Immature natural killer cell (primary cell): Measurements from ENCODE around the gene DCLK2. TPM values are rescaled to one million over a fixed set of nuclear protein-coding genes. Genes with fewer than 3 reads are reported as not detected.
A peak's percentile ranks its signal among the peaks of the same experiment; 100 is the strongest.

Source experiments
- DNase-seq, 3 donors: peaks; one replicate each; pipeline ENCODE4 v3.0.0; 2022; ENCODE audit warnings: mixed read lengths in 1 of 3
- H3K27ac Mint-ChIP-seq, 6 donors: one replicate each; pipeline ENCODE4 v1.8.0; 2020; ENCODE audit warnings: mixed read lengths in 6 of 6, mild to moderate bottlenecking in 5 of 6, inconsistent platforms in 4 of 6, moderate library complexity in 3 of 6
- H3K27me3 Mint-ChIP-seq, 3 donors: one replicate each; pipeline ENCODE4 v1.8.0; 2020 to 2021; ENCODE audit warnings: low read depth in 3 of 3, mild to moderate bottlenecking in 3 of 3, mixed read lengths in 3 of 3, moderate library complexity in 3 of 3, inconsistent platforms in 1 of 3
- H3K36me3 Mint-ChIP-seq, 3 donors: one replicate each; pipeline ENCODE4 v1.8.0; 2020; ENCODE audit warnings: mixed read lengths in 3 of 3, inconsistent platforms in 2 of 3, mild to moderate bottlenecking in 2 of 3
- H3K4me1 Mint-ChIP-seq, 2 donors: one replicate each; pipeline ENCODE4 v1.8.0; 2020; ENCODE audit warnings: inconsistent platforms in 2 of 2, mild to moderate bottlenecking in 2 of 2, mixed read lengths in 2 of 2, moderate library complexity in 1 of 2
- H3K4me3 Mint-ChIP-seq, 5 donors: one replicate each; pipeline ENCODE4 v1.8.0; 2020; ENCODE audit warnings: mild to moderate bottlenecking in 5 of 5, mixed read lengths in 5 of 5, inconsistent platforms in 3 of 5, moderate library complexity in 3 of 5
- H3K9me3 Mint-ChIP-seq, 6 donors: one replicate each; pipeline ENCODE4 v1.8.0; 2020; ENCODE audit warnings: mild to moderate bottlenecking in 6 of 6, mixed read lengths in 6 of 6, inconsistent platforms in 4 of 6, moderate library complexity in 3 of 6
- polyA plus RNA-seq, 3 donors: library from polyadenylated mRNA; unstranded; fragments of 300-500 nt; fragmentation: Illumina TruSeq; gene quantifications; one replicate each; pipeline ENCODE4 v1.2.3, GENCODE V29; 2021

Gene DCLK2
- not detected for polyA plus RNA-seq

DNA sequence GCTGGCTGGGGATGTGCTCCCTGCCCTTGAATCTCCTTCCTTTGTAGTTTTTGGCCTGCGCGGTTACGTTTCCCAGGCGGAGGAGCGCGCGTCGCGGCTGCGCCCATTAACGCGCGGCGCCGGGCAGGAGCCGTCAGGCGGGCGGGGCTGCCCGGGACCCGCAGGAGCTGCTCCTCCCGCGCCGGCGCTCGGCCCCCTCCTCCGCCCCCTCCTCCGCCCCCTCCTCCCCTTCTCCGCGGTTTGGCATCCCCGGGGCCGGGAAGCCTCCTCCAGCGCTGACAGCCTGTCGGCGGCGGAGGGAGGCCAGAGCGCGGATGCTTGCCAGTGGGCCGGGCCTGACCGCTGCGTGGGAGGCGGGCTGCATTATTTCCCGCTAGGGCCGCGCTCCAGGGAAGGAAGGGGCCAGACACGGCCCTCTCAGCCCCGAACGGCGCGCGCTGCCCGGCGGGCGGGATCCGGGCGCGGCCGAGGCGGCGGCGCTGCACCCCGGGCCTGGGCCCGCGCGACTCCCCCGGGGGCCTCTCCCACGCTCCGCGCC, at the start of gene DCLK2:
Gene DCLK2, plus strand, starts transcription at position 405 of the 538 bp plus-strand sequence. CDS start 583 bp downstream, outside the sequence.
- no peaks in the 10 kb centered on the region for H3K36me3 Mint-ChIP-seq
- DNase-seq: no peak
- peak within 1 kb of the TSS; percentile 4 to 75 (median 54) for H3K4me3 Mint-ChIP-seq
- H3K27ac Mint-ChIP-seq: no peak within 1 kb of the TSS
- peaks cover 0 to 5% (median 2%) of the 10 kb centered on the region in 6 donors for H3K9me3 Mint-ChIP-seq
- peaks cover 2 to 29% (median 7%) of the 10 kb centered on the region in 3 donors for H3K27me3 Mint-ChIP-seq
- H3K4me1 Mint-ChIP-seq: peaks cover 4 to 5% of the 10 kb centered on the region in 2 donors

DNA sequence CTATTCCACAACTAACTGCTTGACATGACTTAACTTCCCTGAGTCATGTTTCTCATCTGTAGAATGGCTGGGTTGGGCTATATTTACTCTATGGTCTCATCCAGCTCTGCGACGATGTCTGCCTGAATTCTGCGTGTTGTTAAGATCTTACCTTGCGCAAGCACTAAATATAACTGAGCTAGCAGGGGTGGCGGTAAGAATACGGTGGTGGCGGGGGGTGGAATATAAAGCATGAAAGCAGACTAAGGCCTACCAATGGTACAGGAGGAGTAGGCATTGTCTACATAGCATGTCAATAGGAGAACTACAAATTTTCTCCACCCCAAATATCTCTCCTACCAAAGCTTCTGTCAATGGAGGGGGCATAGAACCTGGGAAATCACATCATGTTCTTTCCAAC, 45.7 kb upstream of the DCLK2 start:
- Mint-ChIP-seq H3K4me3 (no peak overlapping the region), H3K27ac (no peak overlapping the region)

DNA sequence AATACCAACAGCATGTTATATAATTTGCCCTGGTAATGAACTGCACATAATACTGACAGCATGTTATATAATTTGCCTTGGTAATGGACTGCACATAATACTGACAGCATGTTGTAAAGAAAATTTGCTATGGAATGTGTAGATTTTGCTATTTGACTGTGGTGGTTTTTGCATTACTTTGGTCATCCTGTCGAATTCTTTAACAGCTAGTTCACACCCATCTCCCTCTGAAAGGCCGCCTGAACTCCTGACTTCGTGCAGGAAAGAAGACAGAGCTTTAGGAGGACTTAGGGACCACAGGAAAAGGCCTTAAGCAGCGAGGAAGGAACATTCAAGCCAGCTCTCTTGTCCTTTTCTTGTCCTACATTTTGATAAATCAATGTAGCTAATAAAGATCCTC, 45.2 kb upstream of the DCLK2 start:
- H3K36me3 Mint-ChIP-seq: no peaks in the 10 kb centered on the region
- DNase-seq: no peak
- no peaks in the 10 kb centered on the region for H3K27me3 Mint-ChIP-seq
- no peak overlapping the region for H3K4me3 Mint-ChIP-seq
- H3K9me3 Mint-ChIP-seq: peaks cover 0 to 9% (median under 1%) of the 10 kb centered on the region in 6 donors
- H3K27ac Mint-ChIP-seq: no peak overlapping the region
- no peaks in the 10 kb centered on the region for H3K4me1 Mint-ChIP-seq

More for the DNA sequence above, 45.7 kb upstream of the DCLK2 start:
- no peaks in the 10 kb centered on the region for H3K36me3 Mint-ChIP-seq
- no peak for DNase-seq
- no peaks in the 10 kb centered on the region for H3K27me3 Mint-ChIP-seq
- H3K9me3 Mint-ChIP-seq: peaks cover 0 to 15% (median 5%) of the 10 kb centered on the region in 6 donors
- no peaks in the 10 kb centered on the region for H3K4me1 Mint-ChIP-seq

DNA sequence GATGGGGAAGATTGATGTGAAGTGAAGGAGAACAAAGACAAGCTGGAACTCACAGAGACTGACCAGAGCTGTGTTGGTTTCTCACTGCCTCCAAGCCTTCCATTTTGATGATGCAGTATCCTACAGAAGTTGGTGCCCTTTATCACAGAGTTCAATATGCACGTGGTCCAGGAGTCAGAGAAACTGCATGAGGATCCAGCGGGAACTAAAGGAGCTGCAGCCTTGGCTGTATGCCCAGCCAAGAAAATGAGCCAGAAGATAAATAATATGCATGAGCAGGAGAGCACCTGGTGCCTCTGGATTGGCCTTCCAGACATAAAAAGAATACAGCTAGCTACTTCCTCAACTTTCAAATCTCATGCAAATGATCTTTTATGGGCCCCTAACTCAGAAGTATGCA, 44.3 kb upstream of the DCLK2 start:
- no peaks in the 10 kb centered on the region for H3K27me3 Mint-ChIP-seq
- no peaks in the 10 kb centered on the region for H3K4me1 Mint-ChIP-seq
- H3K27ac Mint-ChIP-seq: no peak overlapping the region
- H3K4me3 Mint-ChIP-seq: no peak overlapping the region
- H3K9me3 Mint-ChIP-seq: peaks cover 0 to 8% (median 0%) of the 10 kb centered on the region in 6 donors
- no peak for DNase-seq
- no peaks in the 10 kb centered on the region for H3K36me3 Mint-ChIP-seq

DNA sequence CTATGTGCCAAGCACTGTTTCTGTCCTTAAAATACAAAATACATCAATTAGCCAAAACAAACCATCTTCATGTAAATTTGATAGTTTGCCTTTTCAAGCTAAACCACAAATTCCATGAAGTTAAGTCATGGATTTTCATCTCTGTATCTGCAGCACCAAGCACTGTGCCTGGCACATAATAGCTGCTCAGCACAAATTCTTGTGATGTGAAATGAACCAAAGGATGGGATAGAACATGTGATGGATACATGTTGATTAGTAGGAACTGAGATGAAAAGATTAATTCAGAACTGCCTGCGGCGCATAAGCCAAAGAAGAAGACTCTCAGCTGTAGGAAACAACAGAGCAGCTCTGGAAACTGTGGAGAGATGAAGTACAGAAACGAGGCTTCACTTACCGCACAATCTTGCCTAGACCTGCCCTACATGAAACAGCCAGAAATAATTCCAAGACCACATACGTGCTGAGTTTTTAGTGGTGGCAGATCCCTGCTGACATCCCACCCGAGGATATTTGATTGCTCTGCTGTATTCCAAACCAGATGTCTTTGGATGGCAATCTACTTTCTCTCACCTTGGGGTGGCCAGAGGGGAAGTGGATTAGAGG, 40.9 kb upstream of the DCLK2 start:
- no peak for DNase-seq
- Mint-ChIP-seq H3K27ac (no peak overlapping the region), H3K4me1 (no peaks in the 10 kb centered on the region), H3K9me3 (peaks cover 0 to 9% (median 3%) of the 10 kb centered on the region in 6 donors), H3K27me3 (no peaks in the 10 kb centered on the region), H3K36me3 (no peaks in the 10 kb centered on the region), H3K4me3 (no peak overlapping the region)

DNA sequence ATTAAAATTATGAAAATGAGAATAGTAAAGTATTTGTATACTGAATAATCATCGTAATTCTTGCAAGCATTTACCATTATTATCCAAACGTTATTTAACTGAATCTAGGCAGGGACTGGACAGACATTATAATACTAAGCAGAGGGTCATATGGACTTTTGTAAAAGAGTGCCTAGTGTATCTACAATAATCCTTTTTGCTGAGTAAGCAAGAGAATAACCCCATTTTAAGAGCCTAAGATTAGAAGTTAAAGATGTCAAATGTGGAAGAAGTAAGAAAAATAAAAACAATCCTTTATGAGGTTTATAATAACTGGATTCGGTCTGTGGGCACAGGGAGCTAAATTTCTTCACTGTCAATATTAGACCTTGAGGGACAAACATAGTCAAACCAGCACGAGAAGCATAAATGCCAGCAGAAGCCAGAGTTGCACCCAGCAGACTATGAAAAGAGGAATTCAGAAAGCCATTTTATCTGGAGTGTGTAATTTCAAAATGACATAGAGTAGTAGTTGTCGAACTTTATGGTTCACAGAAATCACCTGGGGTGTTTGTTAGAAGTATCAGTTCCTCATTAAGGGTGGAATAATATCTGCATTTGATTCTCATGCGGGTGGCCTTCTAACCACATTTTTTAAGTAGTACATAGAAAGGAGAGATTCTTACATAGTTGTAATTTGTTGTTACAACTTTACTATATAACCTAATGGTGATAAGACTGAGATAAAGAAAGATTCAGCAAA, 39.7 kb upstream of the DCLK2 start:
- Mint-ChIP-seq H3K4me1 (no peaks in the 10 kb centered on the region), H3K36me3 (no peaks in the 10 kb centered on the region), H3K4me3 (no peak overlapping the region), H3K27me3 (no peaks in the 10 kb centered on the region), H3K9me3 (peaks cover 0 to 9% (median 3%) of the 10 kb centered on the region in 6 donors), H3K27ac (no peak overlapping the region)
- DNase-seq: no peak

DNA sequence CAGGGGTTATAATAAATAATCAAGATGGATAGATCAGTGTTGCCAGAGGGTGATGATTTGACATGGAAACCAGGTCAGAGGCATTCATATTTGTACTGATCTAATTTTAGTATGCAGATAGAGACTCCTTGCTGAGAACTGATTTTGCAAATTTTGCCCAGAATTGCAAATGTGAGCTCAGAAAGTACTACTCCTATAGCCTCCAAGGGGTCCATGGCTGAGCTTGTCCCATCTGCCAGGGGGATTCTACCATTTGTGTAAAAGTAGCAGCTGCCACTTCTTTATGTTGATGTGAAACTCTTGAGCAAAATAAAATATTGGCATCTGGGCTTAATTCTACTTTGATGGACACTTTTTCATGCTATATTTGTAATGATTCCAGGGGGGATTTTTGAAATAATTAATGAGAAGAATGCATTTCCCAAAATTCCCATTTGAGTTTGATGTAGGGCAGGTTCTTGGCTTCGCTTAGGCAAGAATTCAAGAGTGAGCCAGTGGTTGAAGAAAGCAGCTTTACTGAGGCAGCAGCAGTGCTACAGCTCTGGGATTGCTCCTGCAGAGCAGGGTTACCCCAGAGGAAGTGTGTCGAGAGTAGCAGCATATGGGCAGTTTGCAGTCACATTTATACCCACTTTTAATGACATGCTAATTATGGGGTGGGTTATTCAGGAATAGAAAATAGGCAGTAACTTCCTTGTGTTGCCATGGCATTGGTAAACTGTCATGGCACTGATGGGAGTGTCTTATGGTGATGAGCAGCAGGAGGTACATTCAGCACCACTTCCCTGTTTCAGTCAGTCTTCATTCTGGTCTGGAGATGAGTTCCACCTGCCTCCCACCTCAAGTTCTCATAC, 38.7 kb upstream of the DCLK2 start:
- DNase-seq: no peak
- H3K27ac Mint-ChIP-seq: no peak overlapping the region
- peaks cover 0 to under 1% (median 0%) of the 10 kb centered on the region in 3 donors for H3K27me3 Mint-ChIP-seq
- H3K4me1 Mint-ChIP-seq: no peaks in the 10 kb centered on the region
- H3K36me3 Mint-ChIP-seq: no peaks in the 10 kb centered on the region
- no peak overlapping the region for H3K4me3 Mint-ChIP-seq
- H3K9me3 Mint-ChIP-seq: peaks cover 0 to 9% (median 3%) of the 10 kb centered on the region in 6 donors

DNA sequence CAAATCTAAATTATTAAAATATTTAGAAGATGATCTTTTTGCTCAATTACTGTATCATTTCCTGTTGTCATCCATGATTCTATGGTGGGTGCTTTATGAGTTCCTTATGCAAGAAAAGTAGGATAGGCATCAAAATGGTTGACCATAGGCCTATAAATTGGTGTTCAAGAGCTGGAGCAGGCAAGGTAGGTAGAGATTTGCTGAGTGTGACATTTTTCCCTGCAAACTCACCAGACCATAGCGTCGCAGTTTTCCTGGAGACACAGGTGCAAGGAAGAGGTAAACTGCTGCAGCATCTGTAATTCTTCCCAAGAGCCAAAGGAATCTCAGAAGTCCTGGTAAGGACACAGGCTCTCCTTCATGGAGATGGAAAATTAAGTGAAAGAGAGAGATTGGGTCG, 33.7 kb upstream of the DCLK2 start:
- no peak overlapping the region for H3K27ac Mint-ChIP-seq
- H3K36me3 Mint-ChIP-seq: no peaks in the 10 kb centered on the region
- no peaks in the 10 kb centered on the region for H3K4me1 Mint-ChIP-seq
- no peak for DNase-seq
- peaks cover 0 to 2% (median 0%) of the 10 kb centered on the region in 3 donors for H3K27me3 Mint-ChIP-seq
- peaks cover 0 to 5% (median 1%) of the 10 kb centered on the region in 6 donors for H3K9me3 Mint-ChIP-seq
- H3K4me3 Mint-ChIP-seq: no peak overlapping the region

DNA sequence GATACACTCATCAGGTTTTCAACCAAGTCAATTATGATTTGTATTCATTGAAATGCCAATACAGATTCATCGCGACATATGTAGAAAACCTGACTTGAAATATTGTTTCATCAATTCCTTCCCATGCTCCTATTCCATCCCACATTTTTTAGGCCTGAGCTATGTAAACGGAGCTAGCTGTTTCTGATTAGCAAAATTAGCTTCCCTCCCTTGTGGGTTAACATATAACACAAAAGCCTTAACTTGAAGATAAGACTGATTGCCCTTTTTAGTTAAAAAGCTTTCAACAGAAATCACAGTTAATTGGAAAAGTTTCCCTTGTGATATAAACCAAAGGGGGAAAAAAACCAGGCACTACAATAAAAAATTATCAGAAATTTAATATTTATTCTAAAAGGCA, 32.8 kb upstream of the DCLK2 start:
- Mint-ChIP-seq H3K27ac (no peak overlapping the region), H3K27me3 (peaks cover 0 to 2% (median 0%) of the 10 kb centered on the region in 3 donors), H3K4me1 (no peaks in the 10 kb centered on the region), H3K36me3 (no peaks in the 10 kb centered on the region), H3K9me3 (peaks cover 0 to 5% (median 1%) of the 10 kb centered on the region in 6 donors), H3K4me3 (no peak overlapping the region)
- DNase-seq: no peak

DNA sequence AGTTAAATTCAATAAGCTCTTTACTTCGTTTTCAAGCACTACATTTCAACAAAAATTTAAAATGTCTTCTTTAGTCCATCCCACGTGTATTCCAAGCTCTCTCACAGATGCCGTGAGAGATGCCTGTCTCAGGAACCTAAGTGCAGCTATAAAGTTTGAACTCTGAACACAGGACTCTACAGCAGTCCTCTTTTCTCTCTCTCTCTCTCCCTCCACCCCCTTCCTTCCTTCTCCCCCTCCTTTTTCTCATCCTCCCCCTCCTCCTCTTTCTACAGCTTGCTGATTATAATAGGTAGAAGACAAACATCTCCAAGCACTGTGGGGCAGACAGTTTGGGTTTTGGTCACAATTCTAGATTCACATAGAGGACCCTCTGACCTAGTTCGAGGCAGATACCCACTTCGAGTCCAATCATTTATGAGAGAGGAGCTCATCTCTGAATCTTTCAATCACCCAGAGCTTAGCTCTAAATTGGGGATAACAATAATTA, 31.5 kb upstream of the DCLK2 start:
- DNase-seq: no peak
- H3K4me1 Mint-ChIP-seq: no peaks in the 10 kb centered on the region
- no peaks in the 10 kb centered on the region for H3K36me3 Mint-ChIP-seq
- H3K4me3 Mint-ChIP-seq: no peak overlapping the region
- peaks cover 0 to 3% (median 0%) of the 10 kb centered on the region in 6 donors for H3K9me3 Mint-ChIP-seq
- H3K27me3 Mint-ChIP-seq: peaks cover 0 to 2% (median 0%) of the 10 kb centered on the region in 3 donors
- H3K27ac Mint-ChIP-seq: no peak overlapping the region

DNA sequence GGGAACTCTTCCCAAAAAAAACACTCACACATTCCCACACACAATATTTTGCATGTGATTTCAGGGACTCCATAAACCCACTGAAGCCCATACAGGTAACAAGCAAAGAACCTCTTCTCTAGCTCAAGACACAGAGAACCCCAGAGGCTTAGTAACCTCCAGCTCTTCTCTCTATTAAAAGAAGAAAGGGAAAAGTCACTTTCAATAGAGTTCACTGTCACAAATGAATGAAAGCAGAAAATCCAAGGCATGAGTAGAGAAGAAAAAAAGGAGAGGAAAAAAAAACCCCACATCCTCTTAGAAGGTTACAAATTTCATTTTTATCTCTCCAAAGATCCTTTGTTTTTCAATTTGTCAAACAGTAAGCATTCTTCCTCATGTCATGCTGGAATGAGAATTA, 30.7 kb upstream of the DCLK2 start:
- no peak overlapping the region for H3K4me3 Mint-ChIP-seq
- H3K27ac Mint-ChIP-seq: no peak overlapping the region
- H3K4me1 Mint-ChIP-seq: no peaks in the 10 kb centered on the region
- peaks cover 0 to 2% (median 0%) of the 10 kb centered on the region in 3 donors for H3K27me3 Mint-ChIP-seq
- no peaks in the 10 kb centered on the region for H3K36me3 Mint-ChIP-seq
- no peak for DNase-seq
- H3K9me3 Mint-ChIP-seq: peaks cover 0 to 2% (median 0%) of the 10 kb centered on the region in 6 donors

DNA sequence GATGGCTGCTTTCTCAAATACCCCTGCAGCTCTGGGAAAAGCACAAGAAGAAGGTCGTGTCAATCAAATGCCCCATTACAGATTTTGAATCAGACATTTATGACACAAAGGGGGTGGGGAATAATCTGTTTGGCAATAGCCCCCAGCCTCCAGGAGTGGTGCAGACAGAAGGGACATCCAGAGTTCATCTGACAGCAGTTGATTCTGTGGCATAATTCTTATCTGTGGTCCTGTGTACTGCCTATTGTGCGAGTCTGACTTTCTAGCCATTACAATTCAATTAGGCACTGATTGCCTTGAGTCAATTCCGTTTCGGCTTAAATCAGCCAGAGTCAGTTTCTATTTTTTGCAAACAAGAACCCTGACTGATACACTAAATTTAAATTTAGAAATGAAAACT, 28.6 kb upstream of the DCLK2 start:
- no peaks in the 10 kb centered on the region for H3K9me3 Mint-ChIP-seq
- no peaks in the 10 kb centered on the region for H3K36me3 Mint-ChIP-seq
- no peak for DNase-seq
- no peak overlapping the region for H3K4me3 Mint-ChIP-seq
- no peak overlapping the region for H3K27ac Mint-ChIP-seq
- peaks cover 0 to 3% (median 0%) of the 10 kb centered on the region in 3 donors for H3K27me3 Mint-ChIP-seq
- no peaks in the 10 kb centered on the region for H3K4me1 Mint-ChIP-seq

DNA sequence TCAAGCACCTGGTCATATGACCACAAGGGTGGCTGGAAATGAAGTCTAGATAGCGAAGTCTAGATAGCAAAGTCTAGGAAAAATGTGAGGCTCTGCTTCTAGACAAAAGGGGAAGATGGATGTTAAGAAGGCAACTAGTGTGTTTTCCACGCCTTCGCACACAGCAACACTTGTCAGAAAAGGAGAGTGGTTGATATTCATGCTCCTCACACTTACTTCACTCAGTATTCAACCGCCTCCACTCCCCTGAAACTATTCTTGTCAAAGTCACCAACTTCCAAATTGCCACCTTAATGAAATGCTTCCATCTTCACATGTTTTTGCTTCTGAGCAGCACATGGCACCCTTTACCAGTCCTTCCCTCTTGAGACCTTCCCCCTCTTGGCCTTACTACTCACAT, 27.7 kb upstream of the DCLK2 start:
- DNase-seq: no peak
- Mint-ChIP-seq H3K4me3 (no peak overlapping the region), H3K4me1 (no peaks in the 10 kb centered on the region), H3K9me3 (no peaks in the 10 kb centered on the region), H3K36me3 (no peaks in the 10 kb centered on the region), H3K27ac (no peak overlapping the region), H3K27me3 (peaks cover 0 to 3% (median 0%) of the 10 kb centered on the region in 3 donors)
